Measurements from ENCODE around the gene CD8B. TPM values are rescaled to one million over a fixed set of nuclear protein-coding genes. Genes with fewer than 3 reads are reported as not detected.
A peak's percentile ranks its signal among the peaks of the same experiment; 100 is the strongest.

The CD8B gene
- total and polyA plus RNA-seq, 2 of the 13 experiments (the other 11 are each of a cell fraction or from before 2014, with no cell fraction given): 0.04 TPM; not detected in 1

DNA sequence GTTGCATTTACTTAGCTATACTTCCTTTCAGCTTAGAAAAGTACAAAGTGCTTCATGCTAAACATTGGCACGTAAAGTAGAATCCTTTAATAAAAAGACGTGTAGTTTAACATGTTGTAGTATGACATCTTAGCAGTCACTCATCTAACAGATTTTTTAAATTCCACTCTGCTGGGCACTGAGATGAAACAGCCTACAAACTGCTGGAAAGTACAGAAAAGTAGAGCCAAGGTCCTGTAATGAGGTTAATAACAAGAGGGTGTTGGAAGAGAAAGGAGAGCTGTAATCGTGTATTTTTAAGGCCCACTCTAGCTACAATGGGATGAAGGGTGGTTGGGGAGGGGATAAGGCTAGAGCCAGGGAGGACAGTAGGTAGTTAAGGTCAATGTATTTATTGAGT, 81.7 kb downstream of the CD8B start:
- Histone ChIP-seq H3K27me3 (ENCODE audit: control insufficient read depth in 1 of 2, insufficient read depth in 2 of 2, low read length in 2 of 2) (peaks cover 0 to 7% of the 10 kb centered on the region in 2 experiments; a peak in 2 of 5 replicates), H2AFZ (ENCODE audit: low read length) (no peak overlapping the region), H3K79me2 (ENCODE audit: insufficient read depth, low read length) (no peaks in the 10 kb centered on the region), H3K9ac (ENCODE audit: insufficient read depth, low read depth, low read length) (no peak overlapping the region), H4K20me1 (ENCODE audit: insufficient read depth, low read length) (no peaks in the 10 kb centered on the region), H3K4me3 (replicated peaks in 1 of 3; ENCODE audit: insufficient read depth in 1 of 3, low read depth in 2 of 3, low read length in 3 of 3) (no peak overlapping the region), H3K36me3 (replicated peaks in 1 of 2; ENCODE audit: control insufficient read depth in 1 of 2, insufficient read depth in 2 of 2, low read length in 2 of 2) (peaks cover 2 to 11% of the 10 kb centered on the region in 2 experiments; a peak in 4 of 5 replicates), H3K4me1 (ENCODE audit: insufficient read depth, low read length) (no peaks in the 10 kb centered on the region), H3K27ac (ENCODE audit: extremely low read length, insufficient read depth, low read length) (no peak overlapping the region), H3K9me3 (ENCODE audit: low read length) (no peaks in the 10 kb centered on the region), H3K4me2 (ENCODE audit: low read depth, low read length) (no peak overlapping the region)
- DNase-seq (ENCODE audit: low spot score) (no peak), FAIRE-seq (no peak), ATAC-seq (peak; percentile 14; the same call in 1 of the 3 replicates)
- POLR2A ChIA-PET: no interaction called here
- in situ Hi-C loops (cut with HindIII; ENCODE audit: extremely low pct_ligation_motif_present, low pct_unique_long_range_greater_than_20kb) (no loop called here), intact Hi-C loops (cut with micrococcal nuclease; ENCODE audit: unreplicated experiment) (no loop called here)
- CTCF ChIA-PET (ENCODE audit: low intra/inter-chr PET ratio, low total read pairs): no interaction called here
- WGBS (ENCODE audit: low lambda C conversion rate): 61% methylated on average over 3 of the region's 3 CpGs
- no TSS peak for BruUV-seq (replicated peaks)
- TF ChIP-seq PREB (CRISPR knock-in tag; IDR thresholded peaks at IDR 0.05) (no peak), ARID3A (IDR thresholded peaks at IDR 0.05; ENCODE audit: low read depth, low read length) (no peak), MAFG (CRISPR knock-in tag; IDR thresholded peaks at IDR 0.05) (no peak), ZNF567 (CRISPR knock-in tag; IDR thresholded peaks at IDR 0.05; ENCODE audit: borderline replicate concordance) (no peak), TSC22D2 (CRISPR knock-in tag; IDR thresholded peaks at IDR 0.05; ENCODE audit: borderline replicate concordance) (no peak), ZNF34 (CRISPR knock-in tag; IDR thresholded peaks at IDR 0.05; ENCODE audit: borderline replicate concordance) (no peak), ZNF512 (CRISPR knock-in tag; IDR thresholded peaks at IDR 0.05) (no peak), GABPB1 (CRISPR knock-in tag; IDR thresholded peaks at IDR 0.05) (no peak), RFX1 (IDR thresholded peaks at IDR 0.05) (no peak), GPN1 (CRISPR knock-in tag; IDR thresholded peaks at IDR 0.05; ENCODE audit: borderline replicate concordance) (no peak), SATB2 (CRISPR knock-in tag; IDR thresholded peaks at IDR 0.05) (no peak), RBFOX2 (IDR thresholded peaks at IDR 0.05; ENCODE audit: low read depth, low read length) (no peak), SMARCE1 (IDR thresholded peaks at IDR 0.05; ENCODE audit: borderline replicate concordance) (no peak), ISL2 (CRISPR knock-in tag; IDR thresholded peaks at IDR 0.05) (no peak), ZFP37 (CRISPR knock-in tag; IDR thresholded peaks at IDR 0.05; ENCODE audit: borderline replicate concordance) (no peak), ZBTB2 (CRISPR knock-in tag; IDR thresholded peaks at IDR 0.05; ENCODE audit: low read depth) (no peak)
- TF ChIP-seq, protein P1, sequence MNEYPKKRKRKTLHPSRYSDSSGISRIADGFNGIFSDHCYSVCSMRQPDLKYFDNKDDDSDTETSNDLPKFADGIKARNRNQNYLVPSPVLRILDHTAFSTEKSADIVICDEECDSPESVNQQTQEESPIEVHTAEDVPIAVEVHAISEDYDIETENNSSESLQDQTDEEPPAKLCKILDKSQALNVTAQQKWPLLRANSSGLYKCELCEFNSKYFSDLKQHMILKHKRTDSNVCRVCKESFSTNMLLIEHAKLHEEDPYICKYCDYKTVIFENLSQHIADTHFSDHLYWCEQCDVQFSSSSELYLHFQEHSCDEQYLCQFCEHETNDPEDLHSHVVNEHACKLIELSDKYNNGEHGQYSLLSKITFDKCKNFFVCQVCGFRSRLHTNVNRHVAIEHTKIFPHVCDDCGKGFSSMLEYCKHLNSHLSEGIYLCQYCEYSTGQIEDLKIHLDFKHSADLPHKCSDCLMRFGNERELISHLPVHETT (CRISPR knock-in tag; conservative IDR thresholded peaks at IDR 0.05): no peak
- TF ChIP-seq, protein P2, sequence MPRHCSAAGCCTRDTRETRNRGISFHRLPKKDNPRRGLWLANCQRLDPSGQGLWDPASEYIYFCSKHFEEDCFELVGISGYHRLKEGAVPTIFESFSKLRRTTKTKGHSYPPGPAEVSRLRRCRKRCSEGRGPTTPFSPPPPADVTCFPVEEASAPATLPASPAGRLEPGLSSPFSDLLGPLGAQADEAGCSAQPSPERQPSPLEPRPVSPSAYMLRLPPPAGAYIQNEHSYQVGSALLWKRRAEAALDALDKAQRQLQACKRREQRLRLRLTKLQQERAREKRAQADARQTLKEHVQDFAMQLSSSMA (CRISPR knock-in tag; IDR thresholded peaks at IDR 0.05): no peak
